ENCODE measurements around the gene ZRANB3. TPM values are rescaled to one million over a fixed set of nuclear protein-coding genes. Genes with fewer than 3 reads are reported as not detected.

Gene ZRANB3
- total and polyA plus RNA-seq, 4 donors = 2.5 to 7.2 (median 4.1) TPM

GRCh38 chr2:135152361-135152760 lies 378.7 kb downstream of the ZRANB3 start:
- Histone ChIP-seq H3K9me3 (ENCODE audit: control insufficient read depth in 4 of 4, low read length in 3 of 4) (no peaks in the 10 kb centered on the region), H3K9ac (ENCODE audit: low read depth in 1 of 2, low read length in 2 of 2) (no peak overlapping the region), H3K4me1 (ENCODE audit: control insufficient read depth in 4 of 4, insufficient read depth in 4 of 4, low read length in 3 of 4) (peaks cover 0 to 2% (median 0%) of the 10 kb centered on the region in 4 donors), H3K36me3 (ENCODE audit: control insufficient read depth in 4 of 4, insufficient read depth in 3 of 4, low read depth in 1 of 4, low read length in 3 of 4) (peaks cover 4 to 43% (median 28%) of the 10 kb centered on the region in 4 donors), H3K27me3 (ENCODE audit: control insufficient read depth in 4 of 4, insufficient read depth in 4 of 4, low read length in 3 of 4) (no peaks in the 10 kb centered on the region), H3K27ac (ENCODE audit: low read depth in 1 of 2, low read length in 2 of 2) (no peak overlapping the region), H3K4me3 (ENCODE audit: low read depth in 1 of 3, low read length in 3 of 3) (no peak overlapping the region)
- WGBS = 96% methylated on average over 1 of the region's 1 CpG
- no peak for DNase-seq (ENCODE audit: low spot score)
- TF ChIP-seq ZBTB33 (IDR thresholded peaks at IDR 0.05) = no peak

GRCh38 chr2:135151615-135152014 lies 379.4 kb downstream of the ZRANB3 start:
- Histone ChIP-seq H3K27ac (ENCODE audit: low read depth in 1 of 2, low read length in 2 of 2) (no peak overlapping the region), H3K9me3 (ENCODE audit: control insufficient read depth in 4 of 4, low read length in 3 of 4) (no peaks in the 10 kb centered on the region), H3K4me3 (ENCODE audit: low read depth in 1 of 3, low read length in 3 of 3) (no peak overlapping the region), H3K9ac (ENCODE audit: low read depth in 1 of 2, low read length in 2 of 2) (no peak overlapping the region), H3K36me3 (ENCODE audit: control insufficient read depth in 4 of 4, insufficient read depth in 3 of 4, low read depth in 1 of 4, low read length in 3 of 4) (peaks cover 4 to 43% (median 25%) of the 10 kb centered on the region in 4 donors), H3K4me1 (ENCODE audit: control insufficient read depth in 4 of 4, insufficient read depth in 4 of 4, low read length in 3 of 4) (peaks cover 0 to 2% (median 0%) of the 10 kb centered on the region in 4 donors), H3K27me3 (ENCODE audit: control insufficient read depth in 4 of 4, insufficient read depth in 4 of 4, low read length in 3 of 4) (no peaks in the 10 kb centered on the region)
- no peak for DNase-seq (ENCODE audit: low spot score)
- no peak for TF ChIP-seq HNF4A (conservative IDR thresholded peaks at IDR 0.05)
- TF ChIP-seq FOXA2 (IDR thresholded peaks at IDR 0.05) = no peak
- TF ChIP-seq EGR1 (IDR thresholded peaks at IDR 0.05; ENCODE audit: low read depth in 2 of 2) = no peak
- no peak for TF ChIP-seq ZBTB33 (IDR thresholded peaks at IDR 0.05)
- TF ChIP-seq YY1 (IDR thresholded peaks at IDR 0.05) = no peak
- TF ChIP-seq RAD21 (IDR thresholded peaks at IDR 0.05) = no peak
- TF ChIP-seq ATF3 (IDR thresholded peaks at IDR 0.05) = no peak
- WGBS = 91% methylated on average over 3 of the region's 3 CpGs

GRCh38 chr2:135150725-135151124 lies 380.3 kb downstream of the ZRANB3 start:
- TF ChIP-seq MAX (IDR thresholded peaks at IDR 0.05) = no peak
- peak; percentile 32 to 58 for TF ChIP-seq HNF4A (conservative IDR thresholded peaks at IDR 0.05)
- TF ChIP-seq NR2F2 (IDR thresholded peaks at IDR 0.05) = no peak
- TF ChIP-seq JUND (IDR thresholded peaks at IDR 0.05) = no peak
- TF ChIP-seq RXRA (IDR thresholded peaks at IDR 0.05) = peak in 1 of 2 donors; percentile 32
- TF ChIP-seq SP1 (IDR thresholded peaks at IDR 0.05) = no peak
- no peak for TF ChIP-seq TAF1 (conservative IDR thresholded peaks at IDR 0.05)
- no peak for TF ChIP-seq CTCF (IDR thresholded peaks at IDR 0.05; ENCODE audit: low read depth, low read length, missing input control)
- no peaks in the 10 kb centered on the region for H3K9me3 ChIP-seq (ENCODE audit: control insufficient read depth in 4 of 4, low read length in 3 of 4)
- H3K4me1 ChIP-seq (ENCODE audit: control insufficient read depth in 4 of 4, insufficient read depth in 4 of 4, low read length in 3 of 4) = peaks cover 0 to 2% (median 0%) of the 10 kb centered on the region in 4 donors
- no peak overlapping the region for H3K4me3 ChIP-seq (ENCODE audit: low read depth in 1 of 3, low read length in 3 of 3)
- DNase-seq (ENCODE audit: low spot score) = no peak
- no peak overlapping the region for H3K27ac ChIP-seq (ENCODE audit: low read depth in 1 of 2, low read length in 2 of 2)
- no peaks in the 10 kb centered on the region for H3K27me3 ChIP-seq (ENCODE audit: control insufficient read depth in 4 of 4, insufficient read depth in 4 of 4, low read length in 3 of 4)
- WGBS = 97% methylated on average over 1 of the region's 1 CpG
- no peak overlapping the region for H3K9ac ChIP-seq (ENCODE audit: low read depth in 1 of 2, low read length in 2 of 2)
- peaks cover 4 to 40% (median 24%) of the 10 kb centered on the region in 4 donors for H3K36me3 ChIP-seq (ENCODE audit: control insufficient read depth in 4 of 4, insufficient read depth in 3 of 4, low read depth in 1 of 4, low read length in 3 of 4)

Measured in liver (tissue), 9 donors.